ENCODE results near the gene CRYBG1.
"Not testable (repeated sequence)": the region's sequence is repeated elsewhere in the genome, so short reads cannot be mapped to it uniquely, and the experiment has no call there.

The CRYBG1 gene

DNA sequence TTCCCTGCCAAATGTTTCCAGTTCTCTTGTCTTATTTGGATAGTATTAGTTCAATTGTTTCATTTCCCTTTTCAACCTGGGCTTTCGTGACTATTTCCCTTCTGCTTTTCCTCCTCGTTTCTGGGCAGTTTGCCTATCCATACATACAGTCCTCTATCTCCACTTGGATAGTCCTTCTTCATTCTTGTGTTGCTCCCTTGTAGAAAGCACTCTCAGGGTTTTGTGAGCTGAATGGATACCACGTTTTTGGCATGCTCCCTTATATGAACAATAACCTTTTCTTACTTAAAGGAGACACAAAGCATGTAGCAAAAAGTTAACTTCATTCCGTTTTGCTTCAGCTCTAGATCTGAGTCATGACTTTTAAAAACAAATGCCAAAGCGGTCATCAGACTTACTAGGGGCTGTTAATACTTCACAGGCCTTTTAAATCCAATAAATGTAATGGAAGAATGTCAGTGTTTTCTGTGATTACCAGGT, 16.6 kb downstream of the CRYBG1 start:
- DNase-seq (ENCODE audit: low spot score) = no peak

DNA sequence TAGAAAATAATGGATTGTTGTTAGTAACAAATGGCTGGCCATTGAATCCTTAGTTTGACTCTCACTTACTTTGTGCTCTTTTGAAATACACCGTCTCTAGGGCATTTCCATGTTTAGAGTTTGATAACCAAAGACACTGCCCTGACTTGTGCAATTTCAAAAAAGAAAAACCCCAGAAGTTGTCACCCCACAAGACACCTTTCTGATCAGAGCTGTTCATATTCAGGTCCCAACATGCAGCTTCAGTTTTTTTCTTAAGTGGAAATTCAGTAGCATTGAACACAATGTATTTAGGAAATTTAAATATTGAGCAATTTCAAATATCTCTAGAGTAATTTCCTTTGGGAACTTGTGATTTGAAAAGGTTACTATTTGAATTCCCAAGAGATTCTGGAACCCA, 19.4 kb downstream of the CRYBG1 start:
- no peak for DNase-seq (ENCODE audit: low spot score)

DNA sequence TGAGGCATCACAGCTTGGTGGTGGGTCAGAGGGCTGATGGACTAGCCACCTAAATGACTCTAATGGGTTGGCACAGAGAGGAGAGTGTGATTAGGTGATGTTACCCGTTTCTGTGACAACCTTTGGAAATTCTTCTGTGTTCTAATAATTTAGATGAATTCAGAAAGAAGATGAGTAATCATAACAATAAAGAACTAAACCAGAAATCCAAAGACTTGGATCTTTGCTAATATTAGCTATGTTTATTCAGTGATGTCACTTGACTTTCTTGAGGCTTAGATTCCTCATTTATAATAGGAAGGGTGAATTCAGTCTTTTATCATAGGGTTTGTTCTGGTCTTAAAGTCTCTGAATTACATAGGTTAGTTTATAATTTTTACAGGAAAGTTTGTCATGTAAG, 19.9 kb downstream of the CRYBG1 start:
- no peak for DNase-seq (ENCODE audit: low spot score)

DNA sequence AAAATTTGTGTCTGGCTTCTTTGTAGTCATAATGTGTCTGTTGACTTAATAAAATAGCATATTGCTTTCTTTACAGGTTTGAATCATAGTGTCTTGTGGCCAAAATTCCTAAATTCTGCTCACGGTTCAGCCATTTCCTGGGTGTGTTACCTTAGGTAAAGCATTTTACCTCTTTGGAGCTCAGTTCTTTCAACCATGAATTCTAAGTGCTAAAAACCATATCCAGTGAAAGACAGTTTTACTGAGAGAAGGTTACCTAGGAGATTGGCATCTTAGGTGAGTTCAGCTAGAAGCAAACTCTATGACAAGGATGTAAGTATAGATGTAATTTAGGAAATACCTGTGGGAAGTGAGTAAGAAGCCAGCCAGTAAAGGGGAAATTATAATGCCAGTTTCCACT, 20.7 kb downstream of the CRYBG1 start:
- DNase-seq (ENCODE audit: low spot score) = no peak

DNA sequence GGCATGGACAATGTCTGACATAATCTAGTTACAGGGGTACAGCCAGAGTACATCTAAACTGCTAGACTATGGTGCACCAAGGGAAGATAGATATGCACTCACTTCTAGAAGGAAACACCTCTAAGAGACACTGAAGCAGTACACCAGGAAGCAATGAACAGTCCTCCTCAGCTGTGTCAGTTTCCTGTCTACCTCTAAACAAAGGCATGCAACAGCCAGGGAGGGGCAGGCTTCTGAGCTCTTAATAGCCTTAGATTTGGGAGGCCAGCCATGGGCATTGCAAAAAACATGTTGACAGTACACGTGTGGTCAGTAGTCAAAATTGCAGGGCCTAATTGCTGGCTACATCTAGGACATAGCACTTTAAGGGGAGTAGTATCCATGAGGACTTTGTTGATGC, 21.4 kb downstream of the CRYBG1 start:
- peak; percentile 20 for DNase-seq (ENCODE audit: low spot score)

DNA sequence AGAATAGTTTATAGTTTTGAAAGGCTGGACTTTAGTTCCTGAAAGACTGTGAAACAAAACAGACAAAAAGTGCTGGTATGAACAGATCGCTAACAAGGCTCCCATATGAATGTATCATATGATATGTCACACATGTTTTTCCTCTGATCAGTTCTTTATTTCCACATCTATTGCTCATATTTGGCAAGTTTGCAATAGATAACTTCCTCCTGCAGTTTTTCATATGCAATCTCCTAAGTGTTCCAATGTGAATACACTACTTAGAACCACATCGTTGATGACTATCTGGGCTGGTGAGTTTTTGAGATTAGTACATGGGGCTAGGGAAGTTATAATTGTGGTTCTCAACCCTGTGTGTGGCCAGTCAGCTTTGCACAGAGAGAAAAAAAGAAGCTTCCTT, 23.1 kb downstream of the CRYBG1 start:
- DNase-seq (ENCODE audit: low spot score) = no peak

DNA sequence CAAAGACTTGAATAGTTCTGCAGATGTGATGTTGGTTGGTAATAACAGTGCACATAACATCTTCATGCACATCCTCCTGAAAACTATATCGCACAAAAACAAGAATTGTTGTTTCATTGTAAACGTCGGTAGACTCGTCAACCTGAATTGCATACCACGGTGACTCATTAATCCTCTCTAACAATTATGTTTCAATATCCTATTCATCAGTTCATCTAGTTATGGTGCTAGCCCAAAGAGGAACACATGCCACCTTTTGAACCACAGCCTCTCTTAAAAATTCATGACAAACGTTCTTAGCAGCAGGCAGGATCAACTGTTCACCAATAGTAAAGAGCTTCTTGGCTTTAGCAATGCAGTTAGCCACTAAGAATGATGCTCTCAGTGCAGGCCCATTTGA, 25.0 kb downstream of the CRYBG1 start:
- no peak for DNase-seq (ENCODE audit: low spot score)

DNA sequence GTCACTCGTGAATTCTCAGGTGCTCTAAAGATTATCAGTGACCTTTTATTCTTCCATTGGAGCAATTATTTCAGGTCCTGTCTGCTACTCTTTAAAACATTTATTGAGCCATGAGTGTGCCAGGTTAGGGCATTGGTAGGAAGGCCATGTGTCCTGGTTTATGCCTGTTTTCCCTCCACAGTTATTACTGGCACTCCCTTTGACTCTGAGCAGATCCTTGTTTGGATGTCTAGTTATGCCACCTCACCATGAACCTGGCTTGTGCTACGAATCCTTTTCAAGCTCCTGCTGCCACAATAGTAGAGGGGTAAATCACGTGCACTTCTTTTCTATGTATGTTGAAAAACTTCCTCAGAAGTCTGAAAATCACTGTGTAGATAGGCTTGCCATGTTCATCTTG, 27.4 kb downstream of the CRYBG1 start:
- no peak for DNase-seq (ENCODE audit: low spot score)

DNA sequence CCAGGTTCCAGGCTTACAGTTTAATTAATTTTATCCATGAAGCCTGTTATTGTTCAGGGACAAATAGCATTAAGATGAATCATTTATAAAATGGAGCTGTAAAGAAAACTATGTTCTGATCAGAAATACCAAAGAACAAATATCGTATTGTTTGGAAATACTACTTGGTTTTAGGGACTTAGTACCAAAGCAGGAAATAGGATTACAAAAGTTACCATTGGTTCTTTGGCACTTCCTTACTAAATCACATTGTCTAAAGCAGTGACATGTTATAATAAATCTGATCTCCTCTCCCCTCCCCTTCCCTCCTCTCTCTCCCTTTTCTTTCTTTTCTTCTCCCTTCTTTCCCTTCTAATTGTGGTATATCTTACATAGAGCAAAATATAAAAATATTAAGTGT, 29.6 kb downstream of the CRYBG1 start:
- no peak for DNase-seq (ENCODE audit: low spot score)

DNA sequence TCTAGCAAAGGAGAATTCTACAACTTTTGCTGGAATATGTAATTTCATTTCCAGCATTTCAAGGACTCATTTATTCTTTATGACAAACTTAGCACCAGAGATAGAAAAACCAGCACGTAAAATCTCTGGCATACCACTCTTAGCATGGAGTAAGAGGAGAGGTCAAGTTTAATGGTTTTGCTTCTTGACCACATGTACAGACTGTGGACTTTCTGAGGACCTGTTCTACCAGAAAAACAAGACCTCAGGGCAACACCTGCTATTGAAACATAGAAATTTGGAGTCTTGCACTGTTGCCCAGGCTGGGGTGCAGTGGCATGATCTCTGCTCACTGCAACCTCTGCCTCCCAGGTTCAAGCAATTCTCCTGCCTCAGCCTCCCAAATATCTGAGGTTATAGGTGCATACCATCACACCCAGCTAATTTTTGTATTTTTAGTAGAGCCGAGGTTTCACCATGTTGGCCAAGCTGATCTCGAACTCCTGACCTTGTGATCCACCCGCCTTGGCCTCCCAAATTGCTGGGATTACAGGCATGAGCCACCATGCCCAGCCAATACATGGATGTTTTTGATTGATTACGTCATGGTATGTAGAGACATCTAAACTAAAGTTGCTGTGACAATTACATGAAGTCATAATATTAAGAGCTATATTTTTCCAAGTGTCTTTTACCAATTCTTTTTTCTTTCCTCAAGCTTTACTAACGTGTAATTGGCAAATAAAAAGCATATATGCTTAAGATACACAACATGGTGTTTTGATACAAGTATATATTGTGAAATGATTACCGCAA, 36.1 kb downstream of the CRYBG1 start:
- DNase-seq (ENCODE audit: low spot score) = no peak

DNA sequence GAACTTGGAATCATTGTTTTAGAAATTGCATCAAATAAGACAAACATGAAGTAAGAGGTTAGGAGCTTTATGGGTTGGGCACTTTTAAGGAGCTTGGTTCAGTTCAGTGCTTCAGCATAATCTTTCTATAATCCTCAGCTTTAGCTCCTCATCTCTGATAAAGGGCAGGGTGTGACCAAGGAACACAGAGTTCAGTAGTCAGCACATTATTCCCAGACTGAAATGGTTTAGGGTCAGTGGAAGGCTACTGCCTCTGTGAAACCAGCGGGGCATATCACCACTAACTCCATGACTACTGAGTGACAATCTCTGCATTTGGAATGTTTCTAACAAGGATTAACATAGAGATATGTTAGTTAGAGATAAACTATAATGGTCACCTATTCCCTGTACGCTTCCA, 36.9 kb downstream of the CRYBG1 start:
- no peak for DNase-seq (ENCODE audit: low spot score)

DNA sequence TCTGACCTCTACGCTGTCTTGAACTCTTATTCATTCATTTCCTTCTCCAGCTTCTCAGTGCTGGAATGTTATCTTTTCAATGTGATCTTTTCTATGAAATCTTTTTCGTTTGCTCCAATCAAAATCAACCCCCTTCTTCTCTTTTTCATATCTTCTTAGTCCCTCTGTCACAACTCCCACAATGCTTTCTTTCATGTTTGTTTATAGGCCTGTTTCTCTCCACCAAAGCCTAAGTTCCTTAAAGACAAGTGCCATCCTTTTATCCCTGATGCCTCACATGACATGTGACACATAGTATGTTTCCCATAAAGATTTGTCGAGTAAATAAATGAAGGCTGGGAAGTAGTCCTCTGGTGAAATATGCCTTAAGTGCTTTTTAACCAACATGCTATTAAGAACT, 38.1 kb downstream of the CRYBG1 start:
- DNase-seq (ENCODE audit: low spot score) = no peak

DNA sequence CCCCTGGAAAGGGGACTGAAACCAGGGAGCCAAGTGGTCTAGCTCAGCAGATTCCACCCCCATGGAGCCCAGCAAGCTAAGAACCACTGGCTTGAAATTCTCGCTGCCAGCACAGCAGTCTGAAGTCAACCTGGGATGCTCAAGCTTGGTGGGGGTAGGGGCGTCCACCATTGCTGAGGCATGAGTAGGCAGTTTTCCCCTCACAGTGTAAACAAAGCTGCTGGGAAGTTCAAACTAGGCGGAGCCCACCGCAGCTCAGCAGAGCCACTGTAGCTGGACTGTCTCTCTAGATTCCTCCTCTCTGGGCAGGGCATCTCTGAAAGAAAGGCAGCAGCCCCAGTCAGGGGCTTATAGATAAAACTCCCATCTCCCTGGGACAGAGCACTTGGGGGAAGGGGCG, 44.5 kb downstream of the CRYBG1 start:
- not testable (repeated sequence) for DNase-seq (ENCODE audit: low spot score)

DNA sequence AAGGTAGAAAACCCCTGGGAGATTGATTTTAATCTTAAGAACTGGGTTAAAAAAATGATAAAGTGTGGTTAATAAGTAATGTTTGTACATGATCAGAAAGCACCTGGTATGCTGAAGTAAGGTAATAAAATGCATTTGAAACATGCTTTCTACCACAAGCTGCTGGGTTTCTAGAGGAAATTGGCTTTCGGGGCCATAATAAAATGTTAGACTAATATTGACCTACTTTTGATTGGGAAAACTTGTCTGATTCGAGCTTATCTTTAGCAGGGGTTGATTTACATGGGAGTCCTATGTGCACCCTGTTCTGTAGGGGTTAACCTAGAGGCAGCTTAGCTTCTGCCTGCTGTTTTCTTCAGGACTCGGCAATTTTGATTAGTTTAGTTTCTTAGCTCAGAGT, 50.5 kb downstream of the CRYBG1 start:
- no peak for DNase-seq (ENCODE audit: low spot score)

DNA sequence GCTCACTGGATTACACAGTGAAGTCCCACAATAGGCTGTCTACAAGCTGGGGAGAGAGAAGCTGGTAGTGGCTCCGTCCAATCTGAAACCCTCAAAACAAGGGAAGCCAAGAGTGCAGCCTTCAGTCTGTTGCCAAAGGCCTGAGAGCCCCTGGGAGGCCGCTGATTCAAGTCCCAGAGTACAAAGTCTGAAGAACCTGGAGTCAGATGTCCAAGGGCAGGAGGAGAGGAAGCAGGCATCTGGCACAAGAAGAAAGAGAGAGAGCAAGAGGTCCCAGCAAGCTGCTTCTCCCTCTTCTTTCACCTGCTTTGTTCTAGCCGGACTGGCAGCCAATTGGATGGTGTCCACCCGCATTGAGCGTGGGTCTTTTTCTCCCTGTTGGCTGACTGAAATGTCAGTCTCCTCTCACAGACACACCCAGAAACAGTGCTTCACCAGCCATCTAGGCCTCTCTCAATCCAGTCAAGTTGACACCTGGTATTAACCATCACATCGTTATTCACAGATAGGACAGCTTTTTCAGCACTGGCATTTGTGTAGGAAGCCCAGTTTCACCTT, 51.2 kb downstream of the CRYBG1 start:
- DNase-seq (ENCODE audit: low spot score) = no peak

DNA sequence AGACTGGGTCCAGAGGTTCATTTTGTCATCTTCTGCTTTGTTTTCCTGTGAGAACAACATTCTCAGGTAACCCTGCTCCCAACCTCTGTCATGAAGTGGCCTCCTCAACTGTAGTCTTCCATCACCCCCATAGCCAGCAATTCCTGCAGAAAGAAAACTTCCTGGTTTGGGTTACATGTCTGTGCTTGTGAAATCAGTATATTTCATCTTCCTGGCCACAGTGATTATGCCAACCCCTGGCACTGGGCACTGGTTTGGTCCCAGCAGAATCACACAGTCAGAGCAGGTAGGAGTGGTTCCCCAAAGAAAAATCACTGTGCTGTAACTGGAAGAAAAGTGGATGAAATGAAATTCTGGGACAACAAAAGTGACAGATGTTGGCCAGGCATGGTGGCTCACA, 52.5 kb downstream of the CRYBG1 start:
- no peak for DNase-seq (ENCODE audit: low spot score)

DNA sequence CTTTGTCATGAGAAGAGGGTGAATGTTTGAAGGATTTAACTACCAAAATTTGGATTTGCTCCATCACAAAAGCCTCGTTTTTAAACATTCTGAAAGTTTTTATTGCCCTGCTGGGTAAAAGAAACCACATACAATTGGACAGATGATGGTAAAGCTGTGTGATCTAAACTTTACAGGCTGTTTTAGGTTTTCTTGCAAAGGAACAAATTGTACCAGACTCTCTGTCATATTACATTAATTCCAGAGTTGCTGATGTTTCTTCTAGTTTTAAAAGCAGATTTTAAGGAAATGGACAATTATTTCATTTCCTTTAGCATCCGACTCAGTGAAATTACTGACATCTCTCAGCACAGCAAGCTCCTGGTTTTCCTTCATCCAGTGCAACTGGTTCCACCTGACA, 53.2 kb downstream of the CRYBG1 start:
- no peak for DNase-seq (ENCODE audit: low spot score)

DNA sequence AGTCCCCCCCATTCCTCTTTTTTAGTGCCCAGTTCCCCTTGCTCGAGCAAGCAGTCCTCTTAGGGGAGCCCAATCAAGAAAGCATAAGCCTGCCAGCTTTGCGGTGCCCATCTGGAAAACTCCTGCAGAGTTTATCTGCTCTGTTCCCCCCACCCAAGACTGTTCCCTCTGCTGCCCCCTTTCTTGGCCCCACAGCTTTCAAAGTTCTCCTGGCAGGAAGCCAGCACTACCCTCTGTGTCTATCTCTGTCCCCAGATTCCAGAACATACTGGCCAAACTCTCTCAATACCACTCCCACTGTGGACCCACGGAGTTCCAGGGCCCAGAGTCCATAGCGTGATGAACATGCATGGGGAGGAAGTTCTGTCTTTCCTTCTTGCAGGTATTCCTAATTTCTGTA, 55.4 kb downstream of the CRYBG1 start:
- no peak for DNase-seq (ENCODE audit: low spot score)

DNA sequence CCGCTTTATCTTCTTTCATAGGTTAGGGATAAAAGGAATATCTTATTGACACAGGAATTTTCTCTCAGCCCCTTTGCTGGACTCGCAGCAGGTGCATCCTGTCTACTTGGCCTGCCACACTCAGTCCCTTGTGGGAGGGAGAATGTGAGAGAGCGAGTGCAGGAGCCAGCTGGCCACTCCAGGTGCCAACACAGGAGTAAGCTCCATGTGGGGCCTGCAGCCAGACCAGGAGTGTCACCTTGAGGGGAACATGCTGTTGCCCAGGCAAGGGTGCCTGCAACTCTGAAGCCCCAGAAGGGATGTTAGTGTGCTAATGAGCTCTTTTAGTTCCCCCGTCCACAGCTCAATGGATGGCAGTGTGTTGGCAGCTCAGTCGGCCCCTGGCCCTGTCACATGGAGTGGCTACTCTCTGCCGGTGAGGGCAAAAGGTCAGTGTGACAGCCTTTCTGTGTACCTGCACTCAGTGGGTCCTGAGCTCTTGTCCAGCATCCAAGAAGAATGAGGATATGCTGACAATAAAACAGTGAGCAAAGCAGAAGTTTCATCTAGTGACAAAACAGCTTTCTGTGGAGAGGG, 57.1 kb downstream of the CRYBG1 start:
- no peak for DNase-seq (ENCODE audit: low spot score)

DNA sequence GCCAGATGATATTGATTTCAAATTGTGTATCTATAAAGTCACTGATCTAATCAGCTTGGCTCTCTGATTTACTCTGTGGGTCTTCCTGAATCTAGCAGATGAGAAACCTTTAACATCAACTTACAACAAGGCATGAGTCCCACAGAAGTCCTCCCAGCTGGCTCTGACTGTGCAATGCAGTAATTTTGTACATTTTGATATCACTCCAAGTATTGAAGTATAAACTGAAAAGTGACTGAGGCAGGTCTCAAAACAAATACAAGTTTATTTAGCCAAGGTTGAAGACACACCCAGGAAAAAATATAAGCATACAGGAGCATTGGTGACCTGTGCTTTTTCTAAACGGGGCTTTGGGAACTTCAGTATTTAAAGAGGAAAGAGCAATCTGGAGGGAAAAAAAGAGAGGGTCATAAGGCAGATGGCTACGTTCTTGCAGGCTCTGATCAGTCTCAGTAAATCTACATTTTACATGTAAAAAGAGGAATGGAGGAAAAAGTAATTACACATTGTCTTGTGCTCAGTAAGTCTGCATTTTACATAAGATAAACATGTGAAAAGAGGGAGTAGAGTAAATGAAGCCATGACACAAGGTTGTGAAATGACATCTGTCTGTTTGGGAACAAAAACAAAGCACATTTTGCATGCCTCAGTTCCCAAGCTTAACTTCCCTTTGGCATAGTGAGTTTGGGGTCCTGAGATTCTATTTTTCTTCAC, 59.5 kb downstream of the CRYBG1 start:
- DNase-seq (ENCODE audit: low spot score) = no peak

DNA sequence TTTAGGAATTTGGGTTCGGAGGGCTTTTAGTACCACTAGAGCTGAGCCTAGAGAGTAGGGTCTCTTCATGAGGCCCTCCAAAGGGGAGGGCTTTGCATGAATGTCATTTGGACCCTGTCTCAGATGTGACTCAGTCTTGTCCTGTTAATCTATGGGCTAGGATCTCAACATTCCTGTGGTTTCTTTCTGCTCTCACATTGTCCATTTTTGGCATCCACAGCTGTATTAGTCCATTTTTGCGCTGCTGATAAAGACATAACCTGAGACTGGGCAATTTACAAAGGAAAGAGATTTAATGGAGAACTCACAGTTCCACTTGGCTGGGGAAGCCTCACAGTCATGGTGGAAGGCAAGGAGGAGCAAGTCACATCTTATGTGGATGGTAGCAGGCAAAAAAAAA, 61.0 kb downstream of the CRYBG1 start:
- DNase-seq (ENCODE audit: low spot score) = no peak

DNA sequence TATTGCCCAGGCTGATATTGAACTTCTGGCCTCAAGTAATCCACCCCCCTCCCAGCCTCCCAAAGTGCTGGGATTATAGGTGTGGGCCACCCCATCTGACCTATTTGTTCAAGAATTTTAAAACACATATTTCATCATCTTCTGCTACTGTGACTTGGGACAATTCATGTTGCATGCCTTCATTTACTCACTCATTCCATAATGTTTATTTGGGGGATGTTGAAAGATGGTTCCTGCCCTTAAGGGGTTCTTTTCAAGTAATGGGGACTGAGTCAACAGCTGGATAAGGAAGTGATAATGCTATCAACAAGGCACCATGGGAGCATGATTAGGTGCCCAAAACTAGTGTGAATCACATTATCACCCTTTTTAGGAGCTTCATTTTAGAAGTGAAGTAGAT, 62.0 kb downstream of the CRYBG1 start:
- DNase-seq (ENCODE audit: low spot score) = no peak

DNA sequence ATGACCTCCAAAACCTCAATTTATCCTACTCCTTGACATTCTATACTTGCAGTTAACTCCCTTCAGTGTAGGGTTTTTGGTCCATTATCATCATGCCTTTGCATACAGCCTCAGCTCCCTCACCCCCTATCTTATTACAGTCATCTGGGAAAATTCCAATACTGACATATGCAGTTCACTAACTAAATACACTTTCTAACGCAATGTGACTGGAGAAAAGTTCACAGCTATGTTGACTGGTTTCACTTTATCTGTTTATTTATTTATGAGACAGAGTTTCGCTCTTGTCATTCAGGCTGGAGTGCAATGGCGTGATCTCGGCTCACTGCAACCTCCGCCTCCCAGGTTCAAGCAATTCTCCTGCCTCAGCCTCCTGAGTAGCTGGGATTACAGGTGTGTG, 64.9 kb downstream of the CRYBG1 start:
- no peak for DNase-seq (ENCODE audit: low spot score)
